CD4-positive, alpha-beta T cell treated with Interleukin-6 for 4 hours (primary cell): ENCODE results near the gene CNTNAP4.

Source experiments
- DNase-seq: peaks from one replicate; pipeline ENCODE4 v3.0.0-alpha.2; 2020; ENCODE audit warnings: mixed read lengths

CNTNAP4 gene

GRCh38 chr16:76276745-76277438 lies at the start of gene CNTNAP4:
Gene CNTNAP4, plus strand, starts transcription at chr16:76277401. Its CDS starts 262 bp downstream, at chr16:76277663.
- no peak for DNase-seq

GRCh38 chr16:76228546-76229146 lies 48.6 kb upstream of the CNTNAP4 start:
- DNase-seq, result no peak

GRCh38 chr16:76232704-76233103 lies 44.5 kb upstream of the CNTNAP4 start:
- DNase-seq, result no peak

- DNase-seq, result no peak
These were observed 42.2 kb upstream of the CNTNAP4 start for GRCh38 chr16:76235025-76235424.

- DNase-seq, result no peak
These were observed 41.8 kb upstream of the CNTNAP4 start for GRCh38 chr16:76235426-76235825.

GRCh38 chr16:76237471-76237870 lies 39.7 kb upstream of the CNTNAP4 start:
- no peak for DNase-seq

- no peak for DNase-seq
These were observed 35.4 kb upstream of the CNTNAP4 start for GRCh38 chr16:76241755-76242154.

GRCh38 chr16:76243620-76244019 lies 33.6 kb upstream of the CNTNAP4 start:
- DNase-seq, result no peak

- DNase-seq, result no peak
These were observed 30.6 kb upstream of the CNTNAP4 start for GRCh38 chr16:76246587-76246986.

- no peak for DNase-seq
These were observed 11.7 kb upstream of the CNTNAP4 start for GRCh38 chr16:76265434-76266045.

GRCh38 chr16:76268824-76269223 lies 8.4 kb upstream of the CNTNAP4 start:
- DNase-seq, result no peak

GRCh38 chr16:76277460-76278030 lies 344 bp downstream of the CNTNAP4 start:
- no peak for DNase-seq

- no peak for DNase-seq
These were observed 885 bp downstream of the CNTNAP4 start for GRCh38 chr16:76278086-76278485.

GRCh38 chr16:76278980-76279379 lies 1.8 kb downstream of the CNTNAP4 start:
- DNase-seq, result no peak

GRCh38 chr16:76280421-76281215 lies 3.4 kb downstream of the CNTNAP4 start:
- DNase-seq, result no peak

- DNase-seq, result no peak
These were observed 10.3 kb downstream of the CNTNAP4 start for GRCh38 chr16:76287466-76287865.

- DNase-seq, result no peak
These were observed 15.0 kb downstream of the CNTNAP4 start for GRCh38 chr16:76292218-76292617.

GRCh38 chr16:76293980-76294379 lies 16.8 kb downstream of the CNTNAP4 start:
- no peak for DNase-seq

- DNase-seq, result no peak
These were observed 17.4 kb downstream of the CNTNAP4 start for GRCh38 chr16:76294396-76295214.

GRCh38 chr16:76297941-76298340 lies 20.7 kb downstream of the CNTNAP4 start:
- DNase-seq, result no peak

GRCh38 chr16:76303637-76304314 lies 26.6 kb downstream of the CNTNAP4 start:
- DNase-seq, result no peak
